T-helper 1 cell treated with Interleukin-12 subunit alpha and Interleukin-12 subunit beta and Interleukin-4 antibody, amounts not matched to agents 30 ng/mL and 1 ng/mL, for 36 hours (primary cell): ENCODE results near the gene CTPS2. TPM values are rescaled to one million over a fixed set of nuclear protein-coding genes. Genes with fewer than 3 reads are reported as not detected.
"Not testable (repeated sequence)": the region's sequence is repeated elsewhere in the genome, so short reads cannot be mapped to it uniquely, and the experiment has no call there.

ENCODE experiments used
- intact Hi-C: fragments of 100-400 bp; cut with micrococcal nuclease; formaldehyde crosslinking; loops from one replicate; pipeline ENCODE4 v1.15.1; 2024
- total RNA-seq: library from RNA; stranded (reverse); gene quantifications from 2 replicates; pipeline ENCODE4 v1.2.3, GENCODE V29; 2022

Gene CTPS2
- total RNA-seq: 5.1 and 5.5 TPM in 2 replicates

GRCh38 chrX:16712548-16713155 is at the start of gene CTPS2:
Gene CTPS2 (minus strand): TSS chrX:16712669. CDS start chrX:16702902, 9,767 bp downstream.
- intact Hi-C loops: loop anchor here (1.0 kb wide), 1 partner anchor 17 kb away; no protein-coding TSS in a partner anchor

- intact Hi-C loops: not testable (repeated sequence)
These were observed 49.0 kb upstream of the CTPS2 start for GRCh38 chrX:16761500-16761899.

DNA sequence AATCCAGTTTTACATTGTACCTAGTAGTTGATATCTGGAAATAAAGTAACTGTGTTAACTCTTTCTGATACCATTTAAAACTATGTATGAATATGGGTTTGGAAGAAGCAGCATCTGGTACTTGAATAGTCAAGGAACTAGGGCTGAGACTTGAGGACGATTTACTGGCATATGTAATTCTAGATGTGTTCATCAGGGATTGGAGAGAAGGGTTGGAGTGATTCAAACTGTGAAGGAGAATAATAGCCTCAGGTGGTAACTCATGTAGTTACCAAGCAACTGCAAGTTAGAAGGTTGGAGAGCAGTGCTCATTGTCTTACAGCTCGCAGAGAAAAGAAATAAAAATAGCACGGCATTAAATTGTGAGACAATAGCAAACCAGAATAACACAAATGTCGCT is 44.3 kb upstream of the CTPS2 start:
- intact Hi-C loops: no loop called here

DNA sequence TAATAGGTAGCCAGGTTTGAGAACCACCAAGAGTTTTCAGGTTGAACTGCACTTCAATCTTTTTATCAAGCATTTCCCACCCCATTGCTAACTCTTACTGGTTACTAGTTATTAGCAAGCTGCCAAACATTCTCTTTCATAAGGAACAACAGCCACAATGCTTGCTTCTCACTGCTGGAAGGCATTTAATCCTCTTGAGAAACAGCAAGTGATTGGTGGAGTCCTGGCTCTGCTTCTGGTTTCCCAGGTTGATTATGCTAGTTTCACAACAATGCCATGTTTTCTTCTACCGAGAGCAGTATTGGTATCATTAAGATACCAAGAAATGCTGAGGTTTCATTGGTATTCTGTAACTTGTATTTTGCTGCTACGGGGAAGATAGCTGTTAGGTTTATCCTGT is 41.5 kb upstream of the CTPS2 start:
- intact Hi-C loops: no loop called here

GRCh38 chrX:16750136-16750535 is 37.7 kb upstream of the CTPS2 start:
- intact Hi-C loops: no loop called here

- intact Hi-C loops: no loop called here
These were observed 36.0 kb upstream of the CTPS2 start for GRCh38 chrX:16748425-16748824.

DNA sequence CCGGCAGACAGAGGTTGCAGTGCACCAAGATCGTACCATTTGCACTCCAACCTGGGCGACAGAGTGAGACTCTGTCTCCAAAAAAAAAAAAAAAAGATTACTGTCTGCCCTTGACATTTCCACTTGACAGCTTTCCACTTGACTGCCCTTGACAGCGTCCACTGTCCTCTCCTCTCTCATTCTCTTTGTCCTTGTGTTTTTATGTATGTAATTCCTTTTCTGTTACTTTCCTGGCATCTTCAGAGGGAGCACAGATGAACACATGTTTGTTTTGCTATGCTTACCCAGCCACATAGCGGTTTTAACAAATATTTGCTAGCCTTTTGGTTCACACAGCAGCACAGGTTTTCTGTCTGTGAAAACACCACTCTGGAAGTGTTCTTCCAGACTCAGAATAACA is 33.2 kb upstream of the CTPS2 start:
- intact Hi-C loops: no loop called here

GRCh38 chrX:16745102-16745501 is 32.6 kb upstream of the CTPS2 start:
- intact Hi-C loops: no loop called here

DNA sequence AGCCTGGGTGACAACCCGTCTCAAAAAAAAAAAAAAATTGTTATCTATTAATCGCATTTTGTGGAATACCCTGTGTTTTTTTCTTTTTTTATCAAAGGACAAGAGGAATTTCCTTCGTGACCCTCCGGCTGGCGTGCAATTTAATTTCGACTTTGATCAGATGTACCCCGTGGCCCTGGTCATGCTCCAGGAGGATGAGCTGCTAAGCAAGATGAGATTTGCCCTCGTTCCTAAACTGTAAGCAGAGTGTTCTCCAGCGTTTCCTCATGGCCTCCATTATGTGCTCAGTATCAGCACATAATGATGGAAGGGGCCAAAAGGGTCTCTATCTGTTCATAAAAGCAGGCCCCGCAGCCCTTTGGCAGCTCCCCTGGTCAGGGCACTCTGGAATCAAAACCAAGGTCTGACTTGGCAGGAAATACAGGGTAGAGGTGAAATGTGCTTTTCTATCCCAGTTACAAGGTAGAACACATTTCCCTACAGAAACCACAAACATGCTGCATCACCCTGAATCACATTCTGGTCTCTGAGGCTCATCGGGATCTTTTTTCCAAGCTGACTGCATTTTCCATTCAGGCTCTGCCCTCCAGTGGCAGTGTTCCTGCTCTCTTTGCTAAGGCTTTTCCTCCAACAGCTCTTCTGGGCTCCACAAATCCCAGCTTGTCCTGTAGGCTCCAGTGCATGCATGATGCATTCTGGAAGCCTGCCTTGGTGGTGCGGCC is 31.3 kb upstream of the CTPS2 start:
- intact Hi-C loops: no loop called here

DNA sequence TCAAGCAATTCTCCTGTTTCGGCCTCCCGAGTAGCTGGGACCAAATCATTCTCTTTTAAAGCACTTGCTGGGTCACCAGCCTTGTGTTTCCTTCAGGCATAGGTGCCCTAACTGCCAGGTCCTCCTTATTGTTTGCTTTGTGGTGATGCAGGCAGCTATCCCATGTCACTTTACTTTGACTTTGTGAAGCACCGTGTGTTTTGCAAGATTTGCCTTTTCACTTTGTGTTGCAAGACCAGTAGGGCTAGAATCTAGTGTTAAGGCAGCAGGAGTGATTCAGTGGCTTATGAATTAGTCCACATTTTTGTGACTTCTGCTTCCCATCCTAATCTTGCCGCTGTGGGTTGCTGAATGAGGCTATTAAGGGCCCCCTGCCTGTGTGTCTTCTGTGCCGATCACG is 27.1 kb upstream of the CTPS2 start:
- intact Hi-C loops: no loop called here

- intact Hi-C loops: no loop called here
These were observed 24.6 kb upstream of the CTPS2 start for GRCh38 chrX:16737024-16737423.

GRCh38 chrX:16733013-16733412 is 20.5 kb upstream of the CTPS2 start:
- intact Hi-C loops: no loop called here

- intact Hi-C loops: no loop called here
These were observed 18.0 kb upstream of the CTPS2 start for GRCh38 chrX:16730450-16730849.

GRCh38 chrX:16727637-16728036 is 15.2 kb upstream of the CTPS2 start:
- intact Hi-C loops: no loop called here

GRCh38 chrX:16726347-16726988 is 14.0 kb upstream of the CTPS2 start:
- intact Hi-C loops: not testable (repeated sequence)

DNA sequence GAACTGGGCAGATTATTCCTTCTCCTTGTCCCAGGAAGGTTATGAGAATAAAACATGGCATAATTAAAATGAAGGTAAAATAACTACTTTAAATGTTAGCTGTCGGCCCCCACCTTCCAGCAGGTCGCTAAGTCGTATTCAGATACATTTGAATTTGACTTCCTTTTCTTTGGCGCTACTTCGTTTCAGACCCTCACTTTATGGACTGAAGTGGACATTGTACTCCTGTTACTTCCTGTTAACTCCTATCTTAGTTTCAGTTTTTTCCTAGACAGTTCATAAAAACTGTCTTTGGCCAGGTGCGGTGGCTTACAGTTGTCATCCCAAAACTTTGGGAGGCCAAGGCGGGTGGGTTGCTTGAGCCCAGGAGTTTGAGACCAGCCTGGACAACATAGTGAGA is 12.6 kb upstream of the CTPS2 start:
- intact Hi-C loops: no loop called here

DNA sequence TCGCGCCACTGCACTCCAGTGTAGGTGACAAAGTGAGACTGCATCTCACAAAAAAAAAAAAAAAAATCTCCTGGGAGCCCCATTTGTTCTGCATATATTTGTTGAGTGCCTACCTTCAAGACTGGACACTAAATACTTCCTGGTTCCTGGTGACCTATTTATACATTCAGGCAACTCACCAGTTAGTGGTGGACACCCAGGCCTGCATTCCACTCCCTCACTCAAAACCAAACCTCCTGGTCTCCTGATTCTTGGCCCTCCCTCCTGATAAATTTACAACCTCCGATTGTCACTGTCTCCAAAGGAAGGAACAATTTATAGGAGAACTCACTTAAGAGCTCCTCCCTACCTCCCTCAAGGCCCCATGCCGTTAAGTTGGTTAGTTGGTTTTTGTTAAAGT is 10.0 kb upstream of the CTPS2 start:
- intact Hi-C loops: loop anchor here (5.0 kb wide), 1 partner anchor 1850 kb away; the partner anchor contains the start of genes FANCB and MOSPD2

DNA sequence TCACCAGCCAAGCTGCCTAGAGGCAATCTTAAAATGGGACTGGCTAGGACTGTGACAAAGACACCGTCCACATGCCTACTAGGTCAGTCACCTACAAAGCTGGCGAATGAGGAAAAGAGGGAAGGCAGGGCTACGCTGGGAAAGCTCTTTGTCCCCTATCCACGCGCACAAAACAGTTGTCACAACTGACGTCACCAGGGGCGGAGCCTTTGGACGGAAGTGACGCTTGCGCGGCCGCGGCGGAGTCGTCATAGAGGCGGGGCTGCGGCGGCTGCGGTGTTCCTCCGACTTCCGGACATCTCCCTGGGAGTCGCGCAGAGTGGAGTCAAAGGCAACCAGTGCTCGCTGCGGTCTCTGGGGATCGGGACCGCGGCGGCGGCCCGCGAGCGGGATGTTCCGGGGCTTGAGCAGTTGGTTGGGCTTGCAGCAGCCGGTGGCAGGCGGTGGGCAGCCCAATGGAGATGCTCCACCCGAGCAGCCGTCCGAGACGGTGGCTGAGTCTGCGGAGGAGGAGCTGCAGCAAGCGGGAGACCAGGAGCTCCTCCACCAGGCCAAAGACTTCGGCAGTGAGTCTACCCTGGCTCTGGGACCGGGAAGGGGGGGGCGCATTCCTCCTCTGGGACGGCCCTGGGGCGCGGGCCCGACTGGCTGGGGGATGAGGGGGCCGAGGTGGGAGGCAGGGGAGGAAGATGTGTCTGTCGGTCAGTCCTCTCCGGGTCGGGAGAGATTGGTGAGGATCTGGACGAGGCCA is 7.0 kb upstream of the CTPS2 start, which contains the start of gene SYAP1:
Gene SYAP1, plus strand, starts transcription at position 279 of the 751 bp plus-strand sequence. Its CDS starts 113 bp downstream, at position 392.
- intact Hi-C loops: loop anchor here (1.0 to 5.0 kb wide), 10 partner anchors 67 to 1847 kb away; partner anchors contain the start of genes AP1S2, CA5B, FANCB and MOSPD2

DNA sequence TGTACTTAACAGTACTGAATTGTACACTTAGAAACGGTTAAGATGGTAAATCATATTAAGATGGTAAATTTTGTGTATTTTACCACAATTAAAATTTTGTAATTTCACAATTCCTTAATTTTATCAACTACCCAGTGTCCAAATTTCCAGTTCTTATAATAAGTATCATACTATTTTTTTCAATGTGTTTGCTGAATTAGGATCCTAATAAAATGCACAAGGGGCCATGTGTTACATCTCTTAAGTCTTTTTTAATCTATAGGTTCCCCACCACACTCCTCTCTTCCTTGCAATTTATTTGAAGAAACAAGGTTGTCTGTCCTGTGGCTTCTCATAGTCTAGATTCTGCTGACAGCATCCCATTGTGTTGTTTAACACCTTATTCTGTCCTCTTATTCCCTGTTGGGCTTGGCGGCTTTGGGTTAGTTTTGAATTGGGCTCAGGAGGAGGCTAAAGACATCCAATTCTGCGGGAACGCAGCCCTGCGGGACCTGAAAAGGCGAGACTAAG is 6.4 kb upstream of the CTPS2 start:
- intact Hi-C loops: loop anchor here (1.0 to 5.0 kb wide), 9 partner anchors 67 to 1384 kb away; partner anchors contain the start of genes AP1S2, CA5B, PIGA and RBBP7

GRCh38 chrX:16716451-16716850 is 4.0 kb upstream of the CTPS2 start:
- intact Hi-C loops: loop anchor here (5.0 kb wide), 1 partner anchor 979 kb away; the partner anchor contains the start of gene CA5B

GRCh38 chrX:16715638-16716037 is 3.2 kb upstream of the CTPS2 start:
- intact Hi-C loops: loop anchor here (5.0 kb wide), 1 partner anchor 978 kb away; the partner anchor contains the start of gene CA5B
